ENCODE measurements around the gene GPX4. TPM values are rescaled to one million over a fixed set of nuclear protein-coding genes. Genes with fewer than 3 reads are reported as not detected.

GPX4 gene
- total RNA-seq, 1 experiment from 2014 or later = 577 TPM

- Histone ChIP-seq H3K4me3 (ENCODE audit: low read depth in 2 of 2, low read length in 2 of 2) (peak overlapping the region; percentile 45 to 59), H3K4me1 (ENCODE audit: control insufficient read depth, insufficient read depth, low read length) (peaks cover 17% of the 10 kb centered on the region), H3K36me3 (ENCODE audit: control insufficient read depth, insufficient read depth, low read length) (no peaks in the 10 kb centered on the region; the same call in 1 of the 2 replicates), H3K27ac (ENCODE audit: low read length) (no peak overlapping the region; the same call in 1 of the 2 replicates), H3K9me3 (ENCODE audit: control insufficient read depth, insufficient read depth, low read depth, low read length) (no peaks in the 10 kb centered on the region), H3K27me3 (ENCODE audit: control insufficient read depth, insufficient read depth, low read length) (no peaks in the 10 kb centered on the region)
- TF ChIP-seq POLR2AphosphoS5 (IDR thresholded peaks at IDR 0.05; ENCODE audit: low read depth, low read length) (no peak), CTCF (IDR thresholded peaks at IDR 0.05) (no peak), TCF7L2 (IDR thresholded peaks at IDR 0.05; ENCODE audit: low read depth, low read length) (no peak), SIN3A (IDR thresholded peaks at IDR 0.05; ENCODE audit: borderline replicate concordance, insufficient read depth, low read depth, low read length) (no peak), REST (IDR thresholded peaks at IDR 0.05; ENCODE audit: insufficient read depth in 1 of 2, low read depth in 2 of 2, low read length in 1 of 2) (no peak)
- ChIA-PET CTCF (no interaction called here), POLR2A (interaction anchor here (0.6 to 0.7 kb wide), 2 partner anchors 53 to 77 kb away, joined by 3 to 6 read pairs; no protein-coding TSS in a partner anchor)
- no TSS peak for BruUV-seq (replicated peaks)
- intact Hi-C loops (cut with micrococcal nuclease; ENCODE audit: unreplicated experiment) = no loop called here
- DNase-seq (ENCODE audit: low read depth, low spot score) = no peak
- in situ Hi-C loops (cut with HindIII; ENCODE audit: low pct_unique_long_range_greater_than_20kb, low sequenced_read_pairs) = no loop called here
- ATAC-seq = no peak
Measured at GRCh38 chr19:1068009-1069001, 35.5 kb upstream of the GPX4 start.

- no peak for ATAC-seq
- BruUV-seq (replicated peaks) = no TSS peak
- Histone ChIP-seq H3K36me3 (ENCODE audit: control insufficient read depth, insufficient read depth, low read length) (no peaks in the 10 kb centered on the region; the same call in 1 of the 2 replicates), H3K4me3 (ENCODE audit: low read depth in 2 of 2, low read length in 2 of 2) (no peak overlapping the region), H3K27ac (ENCODE audit: low read length) (no peak overlapping the region), H3K9me3 (ENCODE audit: control insufficient read depth, insufficient read depth, low read depth, low read length) (no peaks in the 10 kb centered on the region), H3K4me1 (ENCODE audit: control insufficient read depth, insufficient read depth, low read length) (peaks cover 19% of the 10 kb centered on the region), H3K27me3 (ENCODE audit: control insufficient read depth, insufficient read depth, low read length) (no peaks in the 10 kb centered on the region)
- intact Hi-C loops (cut with micrococcal nuclease; ENCODE audit: unreplicated experiment) = no loop called here
- CTCF ChIA-PET = no interaction called here
- in situ Hi-C loops (cut with HindIII; ENCODE audit: low pct_unique_long_range_greater_than_20kb, low sequenced_read_pairs) = no loop called here
- POLR2A ChIA-PET = no interaction called here
- TF ChIP-seq CTCF (IDR thresholded peaks at IDR 0.05) (no peak), SIN3A (IDR thresholded peaks at IDR 0.05; ENCODE audit: borderline replicate concordance, insufficient read depth, low read depth, low read length) (no peak), REST (IDR thresholded peaks at IDR 0.05; ENCODE audit: insufficient read depth in 1 of 2, low read depth in 2 of 2, low read length in 1 of 2) (no peak), POLR2AphosphoS5 (IDR thresholded peaks at IDR 0.05; ENCODE audit: low read depth, low read length) (no peak), TCF7L2 (IDR thresholded peaks at IDR 0.05; ENCODE audit: low read depth, low read length) (no peak)
- DNase-seq (ENCODE audit: low read depth, low spot score) = no peak
Measured at GRCh38 chr19:1069009-1069779, 34.6 kb upstream of the GPX4 start.

Measured in Panc1 (cell line).